Measurements from ENCODE around the gene MAJIN.

GRCh38 chr11:64936539-64936938 lies 35.4 kb downstream of the MAJIN start:
- TF ChIP-seq, protein P1, sequence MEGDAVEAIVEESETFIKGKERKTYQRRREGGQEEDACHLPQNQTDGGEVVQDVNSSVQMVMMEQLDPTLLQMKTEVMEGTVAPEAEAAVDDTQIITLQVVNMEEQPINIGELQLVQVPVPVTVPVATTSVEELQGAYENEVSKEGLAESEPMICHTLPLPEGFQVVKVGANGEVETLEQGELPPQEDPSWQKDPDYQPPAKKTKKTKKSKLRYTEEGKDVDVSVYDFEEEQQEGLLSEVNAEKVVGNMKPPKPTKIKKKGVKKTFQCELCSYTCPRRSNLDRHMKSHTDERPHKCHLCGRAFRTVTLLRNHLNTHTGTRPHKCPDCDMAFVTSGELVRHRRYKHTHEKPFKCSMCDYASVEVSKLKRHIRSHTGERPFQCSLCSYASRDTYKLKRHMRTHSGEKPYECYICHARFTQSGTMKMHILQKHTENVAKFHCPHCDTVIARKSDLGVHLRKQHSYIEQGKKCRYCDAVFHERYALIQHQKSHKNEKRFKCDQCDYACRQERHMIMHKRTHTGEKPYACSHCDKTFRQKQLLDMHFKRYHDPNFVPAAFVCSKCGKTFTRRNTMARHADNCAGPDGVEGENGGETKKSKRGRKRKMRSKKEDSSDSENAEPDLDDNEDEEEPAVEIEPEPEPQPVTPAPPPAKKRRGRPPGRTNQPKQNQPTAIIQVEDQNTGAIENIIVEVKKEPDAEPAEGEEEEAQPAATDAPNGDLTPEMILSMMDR (IDR thresholded peaks at IDR 0.05; ENCODE audit: poor library complexity): no peak
- TF ChIP-seq EZH2 (IDR thresholded peaks at IDR 0.05; ENCODE audit: borderline replicate concordance): no peak
- TF ChIP-seq EZH2phosphoT487 (IDR thresholded peaks at IDR 0.05; ENCODE audit: low read depth, severe bottlenecking, unreplicated experiment): no peak

Data from hepatocyte (in vitro differentiated cells).